ENCODE data around the gene CETN3.

Gene CETN3

GRCh38 chr5:90409318-90410177, at the start of gene CETN3:
TSS of gene CETN3 (minus strand) at chr5:90409756. CDS start at chr5:90409661, 95 bp downstream.
- Histone ChIP-seq H3K9me3 (ENCODE audit: control insufficient read depth, insufficient read depth, low read length) (no peaks in the 10 kb centered on the region), H3K36me3 (ENCODE audit: insufficient read depth, low read length) (no peaks in the 10 kb centered on the region), H3K9ac (ENCODE audit: low read depth, low read length) (peak within 1 kb of the TSS; percentile 98), H3K4me1 (ENCODE audit: insufficient read depth, low read length) (peaks cover 8% of the 10 kb centered on the region; the same call in 1 of the 2 replicates)

DNA sequence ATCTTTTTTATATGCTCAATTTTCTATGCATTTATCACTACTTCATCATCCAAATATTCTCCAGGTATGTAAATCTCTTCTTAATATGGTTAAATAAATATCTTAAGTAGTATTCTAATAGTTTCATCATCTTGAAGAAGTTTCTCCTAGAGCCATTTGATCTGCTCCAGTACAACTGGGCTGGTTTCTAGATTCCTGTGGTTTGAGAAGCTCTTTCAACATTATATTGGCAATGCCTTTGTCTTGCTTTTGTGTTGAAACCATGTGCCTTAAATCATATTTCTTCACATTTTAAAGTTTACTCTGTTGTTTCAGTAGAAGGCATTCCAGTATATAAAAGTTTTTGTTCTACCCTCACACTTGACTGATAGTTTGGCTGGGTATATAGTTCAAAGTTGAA, 37.4 kb upstream of the CETN3 start:
- Histone ChIP-seq H3K36me3 (ENCODE audit: insufficient read depth, low read length) (no peaks in the 10 kb centered on the region), H3K9me3 (ENCODE audit: control insufficient read depth, insufficient read depth, low read length) (no peaks in the 10 kb centered on the region), H3K9ac (ENCODE audit: low read depth, low read length) (no peak overlapping the region), H3K4me1 (ENCODE audit: insufficient read depth, low read length) (no peaks in the 10 kb centered on the region)

GRCh38 chr5:90440644-90441043, 31.1 kb upstream of the CETN3 start:
- no peaks in the 10 kb centered on the region for H3K36me3 ChIP-seq (ENCODE audit: insufficient read depth, low read length)
- H3K9me3 ChIP-seq (ENCODE audit: control insufficient read depth, insufficient read depth, low read length) = no peaks in the 10 kb centered on the region
- H3K9ac ChIP-seq (ENCODE audit: low read depth, low read length) = no peak overlapping the region
- peaks cover 2% of the 10 kb centered on the region; the same call in 1 of the 2 replicates for H3K4me1 ChIP-seq (ENCODE audit: insufficient read depth, low read length)

- H3K9ac ChIP-seq (ENCODE audit: low read depth, low read length) = no peak overlapping the region
- no peaks in the 10 kb centered on the region for H3K36me3 ChIP-seq (ENCODE audit: insufficient read depth, low read length)
- H3K4me1 ChIP-seq (ENCODE audit: insufficient read depth, low read length) = peaks cover 2% of the 10 kb centered on the region; the same call in 1 of the 2 replicates
- no peaks in the 10 kb centered on the region for H3K9me3 ChIP-seq (ENCODE audit: control insufficient read depth, insufficient read depth, low read length)
Observed at GRCh38 chr5:90438100-90438499, 28.5 kb upstream of the CETN3 start.

GRCh38 chr5:90437663-90438062, 28.1 kb upstream of the CETN3 start:
- Histone ChIP-seq H3K36me3 (ENCODE audit: insufficient read depth, low read length) (no peaks in the 10 kb centered on the region), H3K4me1 (ENCODE audit: insufficient read depth, low read length) (peaks cover 2% of the 10 kb centered on the region; the same call in 1 of the 2 replicates), H3K9me3 (ENCODE audit: control insufficient read depth, insufficient read depth, low read length) (no peaks in the 10 kb centered on the region), H3K9ac (ENCODE audit: low read depth, low read length) (no peak overlapping the region)

DNA sequence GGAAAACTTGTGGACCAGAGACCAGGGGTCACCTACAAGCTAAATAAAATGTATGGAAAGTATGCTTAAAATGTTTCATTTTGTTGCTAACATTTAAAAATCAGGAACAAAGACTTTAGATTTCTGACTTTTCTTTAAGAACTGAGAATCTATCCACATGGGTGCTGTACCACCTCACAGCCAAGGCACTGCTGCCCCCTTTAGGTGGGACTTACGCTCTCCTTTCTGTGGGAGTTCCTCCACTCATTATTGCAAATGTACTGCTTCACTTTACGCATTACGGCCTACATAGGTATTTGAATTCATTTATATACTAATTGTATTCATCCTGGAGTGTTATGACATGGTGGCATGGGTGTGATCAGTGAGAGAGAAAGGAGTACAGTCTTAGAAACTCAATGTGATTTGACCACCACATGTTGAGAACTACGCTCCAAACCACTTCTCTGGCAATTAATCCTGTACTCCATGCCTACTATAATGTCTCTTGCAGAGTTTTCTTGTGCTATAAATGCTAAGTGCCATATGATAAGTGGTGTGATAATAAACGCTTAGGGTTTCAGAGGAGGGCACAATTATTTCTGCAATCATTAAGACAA, 24.7 kb upstream of the CETN3 start:
- no peaks in the 10 kb centered on the region for H3K4me1 ChIP-seq (ENCODE audit: insufficient read depth, low read length)
- H3K9me3 ChIP-seq (ENCODE audit: control insufficient read depth, insufficient read depth, low read length) = no peaks in the 10 kb centered on the region
- no peak overlapping the region for H3K9ac ChIP-seq (ENCODE audit: low read depth, low read length)
- no peaks in the 10 kb centered on the region for H3K36me3 ChIP-seq (ENCODE audit: insufficient read depth, low read length)

DNA sequence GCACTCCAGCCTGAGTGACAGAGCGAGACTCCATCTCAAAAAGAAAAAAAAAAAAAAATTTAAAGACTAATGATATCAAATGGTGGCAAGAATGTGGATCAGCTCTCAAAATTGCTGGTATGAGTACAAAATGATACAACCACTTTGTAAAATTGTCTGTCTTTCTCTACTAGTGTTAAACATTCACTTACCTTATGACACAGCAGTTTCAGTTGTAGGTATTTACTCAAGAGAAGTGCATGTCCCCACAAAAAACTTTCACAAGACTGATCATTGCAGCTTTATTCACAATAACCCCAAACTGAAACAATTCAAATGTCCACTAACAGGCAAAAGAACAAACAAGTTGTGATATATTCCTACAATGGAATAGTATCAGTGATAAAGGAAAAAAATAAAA, 14.7 kb upstream of the CETN3 start:
- Histone ChIP-seq H3K9ac (ENCODE audit: low read depth, low read length) (no peak overlapping the region), H3K4me1 (ENCODE audit: insufficient read depth, low read length) (0 out of 2 replicates have a peak, but pooled peaks cover 2% of the 10 kb centered on the region), H3K9me3 (ENCODE audit: control insufficient read depth, insufficient read depth, low read length) (no peaks in the 10 kb centered on the region), H3K36me3 (ENCODE audit: insufficient read depth, low read length) (no peaks in the 10 kb centered on the region)

GRCh38 chr5:90421136-90421535, 11.6 kb upstream of the CETN3 start:
- Histone ChIP-seq H3K4me1 (ENCODE audit: insufficient read depth, low read length) (0 out of 2 replicates have a peak, but pooled peaks cover 2% of the 10 kb centered on the region), H3K9me3 (ENCODE audit: control insufficient read depth, insufficient read depth, low read length) (no peaks in the 10 kb centered on the region), H3K36me3 (ENCODE audit: insufficient read depth, low read length) (no peaks in the 10 kb centered on the region), H3K9ac (ENCODE audit: low read depth, low read length) (no peak overlapping the region)

GRCh38 chr5:90418214-90418613, 8.7 kb upstream of the CETN3 start:
- Histone ChIP-seq H3K36me3 (ENCODE audit: insufficient read depth, low read length) (no peaks in the 10 kb centered on the region), H3K9ac (ENCODE audit: low read depth, low read length) (no peak overlapping the region), H3K9me3 (ENCODE audit: control insufficient read depth, insufficient read depth, low read length) (no peaks in the 10 kb centered on the region), H3K4me1 (ENCODE audit: insufficient read depth, low read length) (0 out of 2 replicates have a peak, but pooled peaks cover 2% of the 10 kb centered on the region)

- H3K4me1 ChIP-seq (ENCODE audit: insufficient read depth, low read length) = peaks cover 8% of the 10 kb centered on the region; the same call in 1 of the 2 replicates
- peak overlapping the region; percentile 98 for H3K9ac ChIP-seq (ENCODE audit: low read depth, low read length)
Observed at GRCh38 chr5:90410178-90410762, 714 bp upstream of the CETN3 start.

GRCh38 chr5:90408571-90409317, 812 bp downstream of the CETN3 start:
- peak overlapping the region; percentile 97 for H3K9ac ChIP-seq (ENCODE audit: low read depth, low read length)

More at GRCh38 chr5:90410178-90410762, 714 bp upstream of the CETN3 start:
- Histone ChIP-seq H3K36me3 (ENCODE audit: insufficient read depth, low read length) (no peaks in the 10 kb centered on the region), H3K9me3 (ENCODE audit: control insufficient read depth, insufficient read depth, low read length) (no peaks in the 10 kb centered on the region)

GRCh38 chr5:90406466-90406865, 3.1 kb downstream of the CETN3 start:
- Histone ChIP-seq H3K4me1 (ENCODE audit: insufficient read depth, low read length) (peaks cover 8% of the 10 kb centered on the region; the same call in 1 of the 2 replicates), H3K9me3 (ENCODE audit: control insufficient read depth, insufficient read depth, low read length) (no peaks in the 10 kb centered on the region), H3K36me3 (ENCODE audit: insufficient read depth, low read length) (no peaks in the 10 kb centered on the region), H3K9ac (ENCODE audit: low read depth, low read length) (no peak overlapping the region)

More at GRCh38 chr5:90408571-90409317, 812 bp downstream of the CETN3 start:
- Histone ChIP-seq H3K36me3 (ENCODE audit: insufficient read depth, low read length) (no peaks in the 10 kb centered on the region), H3K9me3 (ENCODE audit: control insufficient read depth, insufficient read depth, low read length) (no peaks in the 10 kb centered on the region), H3K4me1 (ENCODE audit: insufficient read depth, low read length) (peaks cover 8% of the 10 kb centered on the region; the same call in 1 of the 2 replicates)

DNA sequence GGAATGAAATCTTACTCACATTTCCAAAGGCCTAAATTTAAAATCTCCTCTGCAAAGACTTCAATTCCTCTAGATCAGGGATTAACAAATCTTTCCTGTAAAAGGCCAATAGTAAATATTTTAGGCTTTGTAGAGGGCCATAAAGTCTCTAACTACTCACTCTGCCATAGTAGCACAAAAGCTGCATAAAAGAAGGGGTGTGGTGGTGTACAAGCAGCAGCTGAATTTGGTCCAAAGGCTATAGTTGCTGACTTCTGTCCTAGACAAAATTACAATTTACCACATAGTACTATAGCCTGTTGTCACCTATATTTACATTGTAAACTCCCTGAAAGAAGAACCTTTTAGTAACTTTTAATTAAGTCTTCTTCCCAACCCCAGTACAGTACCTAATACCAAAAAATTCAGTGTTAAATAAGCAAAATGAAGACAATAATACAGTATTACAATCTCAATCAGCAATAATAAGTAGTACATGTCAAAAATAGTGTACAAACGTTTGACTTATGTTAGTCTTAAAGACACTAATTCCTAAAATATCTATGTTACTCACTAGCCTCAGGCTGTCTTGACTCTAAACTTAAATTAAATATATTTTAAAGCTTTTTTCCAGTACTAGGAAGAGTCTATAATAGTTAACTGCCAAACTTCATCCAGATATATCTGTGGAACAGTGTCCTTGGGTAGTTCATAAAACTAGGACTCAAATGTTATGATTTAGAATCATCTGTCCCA, 6.9 kb downstream of the CETN3 start:
- no peaks in the 10 kb centered on the region for H3K9me3 ChIP-seq (ENCODE audit: control insufficient read depth, insufficient read depth, low read length)
- no peaks in the 10 kb centered on the region for H3K36me3 ChIP-seq (ENCODE audit: insufficient read depth, low read length)
- H3K4me1 ChIP-seq (ENCODE audit: insufficient read depth, low read length) = peaks cover 5% of the 10 kb centered on the region; the same call in 1 of the 2 replicates
- H3K9ac ChIP-seq (ENCODE audit: low read depth, low read length) = no peak overlapping the region; the same call in 1 of the 2 replicates

All from ES-I3 (cell line).